Cortex of kidney (tissue), 1 donor: ENCODE results near the gene ATAD3B.
"Not testable (repeated sequence)": the region's sequence is repeated elsewhere in the genome, so short reads cannot be mapped to it uniquely, and the experiment has no call there.

Experiments
- DNase-seq: peaks from one replicate; lab custom pipeline; 2025; lab: John Stamatoyannopoulos, UW

Gene ATAD3B

DNA sequence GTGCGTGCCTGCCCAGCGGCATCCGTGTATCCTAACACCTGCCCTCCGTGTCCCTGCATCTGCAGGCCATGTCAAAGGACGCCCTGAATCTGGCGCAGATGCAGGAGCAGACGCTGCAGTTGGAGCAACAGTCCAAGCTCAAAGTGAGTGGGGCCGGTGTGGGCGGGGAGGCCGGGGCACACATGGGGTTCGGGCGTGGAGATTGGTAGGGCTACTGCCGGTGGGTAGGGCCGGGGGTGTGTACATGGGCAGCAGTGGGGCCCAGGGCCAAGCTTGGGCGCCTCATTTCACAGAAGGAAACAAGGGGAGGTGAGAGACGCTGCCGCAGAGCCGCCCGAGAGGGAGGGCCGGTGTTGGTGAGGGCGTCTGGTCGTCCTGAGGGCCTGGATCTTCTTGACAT, 20.9 kb upstream of the ATAD3B start:
- DNase-seq = not testable (repeated sequence)

DNA sequence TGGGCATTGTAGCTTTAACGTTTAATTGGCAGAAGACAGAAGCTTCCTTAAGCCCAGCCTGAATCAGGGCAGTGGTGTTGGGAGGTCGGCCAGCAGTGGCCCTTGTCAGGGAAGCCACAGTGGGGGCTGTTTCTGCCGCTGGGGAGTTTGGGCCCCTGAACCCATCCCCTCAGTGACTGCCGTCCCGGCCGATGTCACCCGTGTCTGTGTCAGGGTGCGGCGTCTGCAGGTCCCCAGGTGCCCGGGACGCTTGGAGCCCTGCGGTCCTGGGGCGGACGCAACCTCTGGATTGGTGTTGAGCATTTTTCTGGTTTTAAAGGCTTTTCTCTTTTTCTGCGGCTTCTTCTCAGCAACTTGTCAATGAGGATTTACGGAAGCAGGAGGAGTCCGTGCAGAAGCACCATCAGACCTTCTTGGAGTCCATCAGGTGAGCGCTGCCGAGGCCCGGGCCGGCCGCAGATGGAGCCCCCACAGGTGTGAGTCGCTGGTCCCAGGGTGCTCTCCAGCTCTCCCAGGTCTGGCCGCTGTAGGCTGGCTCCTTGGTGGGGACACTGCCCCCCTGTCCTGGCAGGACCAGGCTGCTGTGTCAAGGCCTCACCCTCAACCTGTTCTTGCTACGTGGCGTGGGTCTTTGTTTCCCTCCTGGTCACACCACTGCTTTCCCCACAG, 19.7 kb upstream of the ATAD3B start:
- DNase-seq = no peak

DNA sequence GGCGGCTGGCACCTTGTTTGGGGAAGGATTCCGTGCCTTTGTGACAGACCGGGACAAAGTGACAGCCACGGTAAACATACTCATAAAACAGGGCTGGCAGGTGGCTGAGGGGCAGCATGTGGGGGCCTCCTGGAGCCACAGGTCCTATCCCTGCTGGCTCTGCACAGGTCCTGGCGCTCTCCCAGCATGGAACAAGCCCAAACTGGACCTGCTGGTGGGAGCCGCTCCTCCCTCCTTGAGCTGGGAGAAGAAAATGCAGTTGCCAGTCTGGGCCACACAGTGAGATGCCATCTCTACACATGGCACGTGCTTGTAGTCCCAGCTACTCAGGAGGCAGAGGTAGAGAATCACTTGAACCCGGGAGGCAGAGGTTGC, 19.2 kb upstream of the ATAD3B start:
- DNase-seq = not testable (repeated sequence)

DNA sequence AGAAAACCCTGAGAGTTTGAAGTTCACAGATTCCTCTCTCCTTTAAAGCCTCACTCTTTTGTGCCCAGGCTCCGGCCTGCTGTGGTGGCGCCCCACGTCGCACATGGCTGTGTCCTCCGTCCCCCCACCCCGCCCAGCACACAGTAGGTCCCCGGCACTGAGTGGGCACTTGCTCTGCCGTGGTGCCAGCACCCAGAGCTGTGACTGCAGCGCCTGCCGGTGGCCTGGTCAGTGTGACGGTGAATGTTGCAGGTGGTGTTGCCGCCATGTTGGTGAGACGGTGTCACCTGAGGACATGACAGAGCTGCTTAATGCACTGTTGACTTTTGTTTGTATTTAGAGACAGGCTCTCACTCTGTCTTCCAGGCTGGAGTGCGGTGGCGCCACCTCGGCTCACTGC, 18.7 kb upstream of the ATAD3B start:
- DNase-seq = no peak

DNA sequence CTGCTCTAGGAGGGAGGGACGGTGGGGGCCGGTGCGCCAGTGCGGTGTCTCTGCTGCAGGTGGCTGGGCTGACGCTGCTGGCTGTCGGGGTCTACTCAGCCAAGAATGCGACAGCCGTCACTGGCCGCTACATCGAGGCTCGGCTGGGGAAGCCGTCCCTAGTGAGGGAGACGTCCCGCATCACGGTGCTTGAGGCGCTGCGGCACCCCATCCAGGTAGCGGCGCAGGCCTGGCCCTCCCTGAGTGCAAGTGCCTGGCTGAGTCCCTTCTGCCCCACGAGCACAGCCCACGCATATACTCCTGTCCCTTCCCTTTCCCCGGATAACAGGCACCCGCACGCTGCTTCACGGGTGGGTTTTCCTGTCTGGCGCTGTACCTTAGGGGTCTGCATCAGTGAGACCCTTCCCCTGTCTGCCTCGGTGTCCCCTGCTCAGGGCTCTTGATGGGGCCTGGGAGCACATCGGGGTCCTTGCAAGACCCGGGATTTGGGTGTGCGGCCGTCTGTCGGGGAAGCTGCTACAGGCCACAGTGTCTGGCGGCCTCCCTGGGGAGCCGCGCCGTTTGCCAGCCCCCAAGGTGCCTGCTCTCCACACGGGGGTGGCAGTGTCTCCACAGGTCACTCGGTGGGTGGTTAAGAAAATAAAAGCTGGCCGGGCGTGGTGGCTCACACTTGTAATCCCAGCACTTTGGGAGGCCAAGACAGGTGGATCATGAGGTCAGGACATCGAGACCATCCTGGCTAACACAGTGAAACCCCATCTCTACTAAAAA, 17.1 kb upstream of the ATAD3B start:
- not testable (repeated sequence) for DNase-seq

DNA sequence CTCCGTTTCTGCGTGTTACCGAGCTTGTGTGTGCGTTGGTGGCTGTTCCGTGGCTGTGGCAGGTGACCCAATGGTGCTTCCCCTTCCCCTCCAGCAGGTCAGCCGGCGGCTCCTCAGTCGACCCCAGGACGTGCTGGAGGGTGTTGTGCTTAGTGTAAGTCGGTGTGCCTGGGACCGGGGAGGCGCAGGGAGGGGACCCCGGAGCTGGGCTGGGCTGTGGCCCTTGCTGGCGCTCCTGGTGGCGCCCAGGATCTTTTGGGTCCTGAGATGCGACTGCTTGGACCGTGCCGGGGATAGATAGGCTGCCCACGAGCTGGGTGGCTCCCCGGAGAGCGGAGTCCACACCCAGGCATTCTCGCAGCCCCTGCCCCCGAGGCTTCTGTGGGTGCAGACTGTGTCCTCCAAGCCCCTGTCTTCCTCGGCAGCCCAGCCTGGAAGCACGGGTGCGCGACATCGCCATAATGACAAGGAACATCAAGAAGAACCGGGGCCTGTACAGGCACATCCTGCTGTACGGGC, 16.1 kb upstream of the ATAD3B start:
- no peak for DNase-seq

DNA sequence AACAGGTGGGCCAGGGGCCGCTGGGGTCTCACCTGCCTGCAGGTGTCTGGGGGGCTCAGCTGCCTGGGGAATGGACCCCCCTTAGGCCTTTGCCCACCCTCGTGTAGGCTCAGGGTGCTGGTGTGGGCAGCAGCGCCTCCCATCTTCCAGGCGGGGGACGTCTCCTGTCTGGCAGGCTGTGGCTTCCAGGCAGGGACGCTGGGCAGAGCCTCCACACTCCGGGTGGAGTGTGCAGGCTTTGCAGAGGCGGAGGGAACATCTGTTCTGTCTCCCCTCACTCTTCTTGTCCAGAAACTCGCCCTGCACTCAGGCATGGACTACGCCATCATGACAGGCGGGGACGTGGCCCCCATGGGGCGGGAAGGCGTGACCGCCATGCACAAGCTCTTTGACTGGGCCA, 15.6 kb upstream of the ATAD3B start:
- not testable (repeated sequence) for DNase-seq

DNA sequence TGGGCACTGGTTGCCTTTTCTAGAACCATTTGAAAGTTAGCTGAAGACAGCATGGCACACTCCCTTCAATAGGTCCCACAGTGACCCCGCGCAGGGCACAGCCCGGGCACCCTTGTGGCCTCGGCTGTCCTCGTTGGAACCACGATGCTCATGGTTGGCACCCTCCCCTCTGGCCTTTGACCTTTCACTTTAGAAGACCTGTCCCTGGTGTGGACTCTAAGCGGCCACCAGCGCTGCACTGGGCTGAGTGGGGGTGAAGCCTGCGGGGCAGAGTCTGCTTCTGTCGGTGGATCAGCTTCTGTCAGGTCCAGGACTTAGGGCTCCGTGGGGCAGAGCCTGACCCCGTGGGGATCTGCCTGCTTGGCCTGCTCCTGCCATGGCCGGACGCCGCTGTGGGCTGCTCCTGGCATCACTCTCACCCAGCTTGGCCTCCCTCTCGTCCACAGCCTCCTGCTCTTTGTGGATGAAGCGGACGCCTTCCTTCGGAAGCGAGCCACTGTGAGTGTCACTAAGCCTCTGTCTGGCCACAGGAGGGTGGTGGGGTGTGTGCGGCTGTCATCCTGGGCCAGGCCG, 14.8 kb upstream of the ATAD3B start:
- DNase-seq = not testable (repeated sequence)

DNA sequence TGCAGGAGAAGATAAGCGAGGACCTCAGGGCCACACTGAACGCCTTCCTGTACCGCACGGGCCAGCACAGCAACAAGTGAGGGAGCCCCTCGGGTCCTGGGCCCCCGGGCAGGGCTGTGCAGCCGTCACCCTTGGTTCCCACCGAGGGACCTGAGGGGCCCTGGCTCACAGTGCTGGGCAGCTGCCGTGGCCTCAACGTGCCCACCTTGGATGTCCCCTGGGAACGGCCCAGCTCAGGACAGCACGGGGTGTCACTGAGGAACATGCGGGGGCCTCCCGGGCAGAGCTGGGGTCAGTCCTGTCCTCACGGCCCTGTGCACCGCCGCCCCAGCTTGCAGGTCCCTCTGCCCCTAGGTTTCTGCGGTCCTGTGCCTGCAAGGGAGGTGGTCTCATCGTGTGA, 12.4 kb upstream of the ATAD3B start:
- DNase-seq = not testable (repeated sequence)

DNA sequence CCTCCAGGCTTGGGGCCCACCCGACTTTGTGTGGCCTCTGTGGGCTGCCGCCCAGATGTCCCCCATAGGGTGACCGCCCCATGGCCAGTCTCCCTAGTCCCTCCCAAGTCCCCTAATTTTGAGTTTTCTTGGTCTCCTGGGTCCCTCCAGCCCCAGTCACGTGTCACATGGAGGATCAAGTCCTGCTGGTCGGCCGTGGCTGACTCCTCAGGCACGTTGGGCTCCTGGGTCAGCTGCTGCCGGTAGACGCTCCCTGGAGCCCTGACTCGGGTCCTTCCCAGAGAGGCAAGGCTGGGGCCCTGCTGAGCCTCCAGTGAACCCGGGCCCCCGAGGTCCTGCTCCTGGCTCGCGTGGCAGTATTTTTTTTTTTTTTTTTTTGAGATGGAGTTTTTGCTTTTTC, 11.9 kb upstream of the ATAD3B start:
- DNase-seq = not testable (repeated sequence)

DNA sequence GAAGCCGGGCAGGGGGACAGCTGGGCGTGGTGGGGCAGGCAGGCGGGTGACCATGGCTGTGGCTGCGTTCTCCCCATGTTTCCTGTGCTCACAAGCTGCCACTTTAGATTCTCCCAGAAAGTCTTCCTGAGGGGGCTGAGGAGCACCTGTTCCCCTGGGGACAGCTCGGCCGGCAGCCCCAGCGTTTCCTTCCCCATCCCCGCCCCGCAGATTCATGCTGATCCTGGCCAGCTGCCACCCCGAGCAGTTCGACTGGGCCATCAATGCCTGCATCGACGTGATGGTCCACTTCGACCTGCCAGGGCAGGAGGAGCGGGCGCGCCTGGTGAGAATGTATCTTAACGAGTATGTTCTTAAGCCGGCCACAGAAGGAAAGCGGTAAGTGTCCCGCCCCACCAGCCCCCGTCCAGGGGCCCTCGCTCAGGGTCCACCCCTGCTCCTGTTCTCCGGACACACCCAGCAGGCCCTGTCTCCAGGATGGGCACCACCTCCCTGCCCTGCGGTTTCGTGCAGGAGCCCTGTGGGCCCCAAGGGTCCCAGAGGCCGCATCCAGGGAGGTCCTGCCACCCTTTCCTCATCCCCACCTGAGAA, 10.9 kb upstream of the ATAD3B start:
- no peak for DNase-seq

DNA sequence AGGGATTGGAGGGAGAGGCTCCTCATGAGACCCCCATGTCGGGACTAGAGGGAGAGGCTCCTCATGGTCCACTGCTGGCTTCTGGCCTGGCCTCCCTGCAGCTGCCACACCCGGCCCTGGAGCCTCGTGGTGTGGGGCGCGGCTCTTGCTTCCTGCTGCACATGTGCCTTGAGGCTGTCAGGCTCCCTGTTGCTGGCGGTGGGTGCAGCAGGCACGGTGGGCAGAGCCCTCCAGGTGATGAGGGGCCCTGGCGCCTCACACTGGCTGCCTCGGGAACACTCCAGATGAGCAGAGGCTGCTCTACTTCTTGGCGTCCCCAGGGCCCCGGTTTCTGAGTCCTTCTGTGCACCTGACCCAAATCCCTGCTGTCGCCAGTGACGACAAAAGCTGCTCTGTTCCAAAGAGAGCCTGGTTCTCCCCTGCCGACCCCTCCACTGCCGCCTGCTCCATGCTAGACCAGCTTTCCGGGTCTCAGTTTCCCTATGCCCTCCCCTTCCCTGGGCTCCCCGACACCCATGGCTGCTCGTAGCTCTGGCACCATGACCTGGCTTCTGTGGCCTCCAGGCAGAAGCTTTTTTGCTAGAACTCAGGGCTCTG, 9.7 kb upstream of the ATAD3B start:
- no peak for DNase-seq

DNA sequence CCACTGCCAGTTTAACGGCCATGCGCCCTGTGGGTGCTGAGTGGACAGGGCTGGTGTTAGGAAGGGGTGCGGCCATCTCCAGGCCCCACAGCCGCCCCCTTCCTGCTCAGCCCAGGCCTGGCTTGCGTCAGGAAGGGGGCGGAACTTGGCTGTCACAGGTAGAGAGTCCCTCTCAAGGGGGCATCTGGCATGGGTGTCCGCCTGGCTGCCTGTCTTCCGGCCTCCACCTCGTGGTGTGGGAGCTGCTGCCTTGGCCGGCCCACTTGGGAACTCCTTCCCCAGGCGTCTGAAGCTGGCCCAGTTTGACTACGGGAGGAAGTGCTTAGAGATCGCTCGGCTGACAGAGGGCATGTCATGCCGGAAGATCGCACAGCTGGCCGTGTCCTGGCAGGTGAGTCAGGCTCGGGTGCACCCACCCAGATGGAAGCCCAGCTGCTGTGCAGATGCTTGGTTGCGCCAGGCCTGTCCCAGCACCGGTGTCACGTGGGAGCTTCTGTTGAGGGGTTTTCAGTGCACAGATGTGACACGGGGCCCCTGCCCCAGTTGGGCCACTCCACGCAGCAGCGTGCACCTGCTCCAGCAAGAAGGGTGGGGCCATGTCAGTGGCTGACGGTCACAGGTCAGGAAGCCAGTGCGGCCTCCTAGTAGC, 9.1 kb upstream of the ATAD3B start:
- DNase-seq = no peak

DNA sequence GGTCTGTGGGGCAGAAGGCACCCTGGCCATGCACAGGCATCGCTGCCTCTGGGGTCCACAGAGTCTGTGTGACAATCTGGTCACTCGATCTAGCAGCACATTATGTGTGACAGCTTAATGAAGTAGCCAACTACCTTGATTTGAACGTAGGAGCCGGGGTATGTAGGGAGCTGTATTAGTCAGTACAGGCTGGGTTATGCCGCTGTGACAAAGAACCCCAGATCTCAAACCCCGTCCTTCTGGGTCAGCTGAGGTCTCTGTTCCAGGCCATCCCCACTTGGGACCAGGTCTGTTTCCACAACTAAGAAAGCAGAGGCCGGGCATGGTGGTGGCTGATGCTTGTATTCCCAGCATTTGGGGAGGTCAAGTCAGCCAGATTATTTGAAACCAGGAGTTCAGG, 8.3 kb upstream of the ATAD3B start:
- no peak for DNase-seq

DNA sequence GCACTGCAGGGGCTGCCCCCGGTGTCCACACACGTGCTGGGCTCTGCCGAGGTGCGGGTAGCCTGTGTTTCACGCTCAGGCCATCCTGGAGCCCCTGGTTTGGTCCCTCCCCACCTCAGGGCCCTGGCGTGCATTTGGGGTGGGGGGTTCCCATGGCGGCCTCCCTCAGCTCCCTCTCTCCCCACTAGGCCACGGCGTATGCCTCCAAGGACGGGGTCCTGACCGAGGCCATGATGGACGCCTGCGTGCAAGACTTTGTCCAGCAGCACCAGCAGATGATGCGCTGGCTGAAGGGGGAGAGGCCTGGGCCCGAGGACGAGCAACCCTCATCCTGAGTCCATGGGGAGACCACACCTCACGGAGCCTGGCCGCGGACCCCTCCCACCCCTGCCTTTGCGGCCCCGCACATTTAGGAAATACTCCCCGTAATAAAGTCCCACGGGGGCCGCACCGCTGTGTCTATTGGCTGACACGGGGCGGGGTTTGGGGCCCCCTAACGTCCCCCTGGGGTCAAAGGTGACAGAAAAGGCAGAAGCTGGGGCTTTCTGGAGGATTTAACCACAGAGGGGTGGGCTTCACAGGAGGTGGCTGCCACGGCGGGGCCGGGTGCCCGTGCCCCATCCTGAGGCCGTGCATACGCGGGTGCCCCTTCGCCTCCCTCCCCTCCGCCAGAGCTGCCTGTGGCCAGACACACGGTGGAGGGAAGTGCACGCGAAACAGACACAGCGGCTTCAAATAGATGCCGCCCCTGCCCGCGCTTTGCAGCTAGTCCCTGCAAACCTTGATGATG, 3.2 kb upstream of the ATAD3B start:
- not testable (repeated sequence) for DNase-seq

DNA sequence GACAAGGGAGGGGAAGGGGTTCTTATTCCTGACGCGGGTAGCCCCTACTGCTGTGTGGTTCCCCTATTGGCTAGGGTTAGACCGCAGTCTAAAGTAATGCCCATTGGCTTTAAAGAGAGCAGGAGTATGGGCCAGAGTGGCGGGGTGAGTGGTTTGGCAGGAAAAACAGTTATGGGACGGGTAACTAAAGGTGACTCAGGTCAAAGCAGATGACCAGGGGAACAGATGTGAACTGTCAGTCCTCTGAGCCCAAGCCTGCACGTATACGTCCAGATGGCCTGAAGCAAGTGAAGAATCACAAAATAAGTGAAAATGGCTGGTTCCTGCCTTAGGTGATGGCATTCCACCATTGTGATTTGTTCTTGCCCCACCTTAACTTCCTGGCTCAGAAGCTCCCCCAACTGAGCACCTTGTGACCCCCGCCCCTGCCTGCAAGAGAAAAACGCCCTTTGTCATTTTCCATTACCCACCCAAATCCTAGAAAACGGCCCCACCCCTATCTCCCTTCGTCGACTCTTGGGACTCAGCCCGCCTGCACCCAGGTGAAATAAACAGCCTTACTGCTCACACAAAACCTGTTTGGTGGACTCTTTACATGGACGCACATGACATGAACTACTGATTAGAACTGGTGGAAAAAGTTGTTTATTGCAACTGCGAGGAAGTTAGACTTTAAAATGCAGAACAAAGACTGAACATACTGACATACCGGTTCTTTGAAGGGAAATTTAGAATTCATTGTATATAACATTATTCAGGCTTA, 758 bp upstream of the ATAD3B start:
- no peak for DNase-seq

DNA sequence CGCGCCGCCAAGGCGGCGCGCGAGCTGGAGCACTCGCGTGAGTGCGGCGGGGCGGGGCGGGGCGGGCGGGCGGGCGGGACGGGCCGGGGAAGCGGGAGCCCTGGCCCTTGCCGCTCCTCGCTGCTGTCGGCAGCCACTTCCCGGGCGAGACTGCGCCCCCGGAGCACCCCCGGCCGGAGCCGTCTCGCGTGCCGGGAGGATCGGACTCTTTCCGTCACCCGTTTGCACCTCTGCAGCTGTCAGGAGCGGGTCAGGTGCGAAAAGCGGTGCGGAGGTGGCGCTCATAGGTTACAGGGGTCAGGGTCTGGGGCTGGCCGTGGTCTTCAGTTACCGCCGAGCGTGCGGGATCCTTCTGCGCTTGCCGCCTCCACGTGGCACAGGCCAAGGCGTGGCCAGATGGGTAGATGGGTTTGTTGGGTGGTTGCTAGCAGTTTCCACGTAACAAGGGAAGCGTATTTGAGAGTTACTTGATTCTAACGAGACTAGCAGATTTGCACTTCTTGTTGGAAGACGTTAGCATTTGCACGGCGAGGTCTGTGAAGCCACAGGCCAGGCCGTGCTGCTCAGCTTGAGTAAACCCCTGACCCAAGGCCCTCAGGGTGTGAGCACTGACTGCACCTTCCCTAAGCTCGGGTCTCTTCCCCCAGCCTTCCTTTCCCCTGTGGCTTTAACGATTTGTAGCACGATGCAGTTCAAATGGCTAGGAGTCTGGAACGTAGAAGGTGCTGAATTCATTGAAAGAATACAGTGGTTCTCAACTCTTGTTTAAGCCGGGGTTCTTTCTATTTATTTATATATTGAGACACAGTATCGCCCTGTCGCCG, 700 bp downstream of the ATAD3B start:
- DNase-seq = not testable (repeated sequence)

DNA sequence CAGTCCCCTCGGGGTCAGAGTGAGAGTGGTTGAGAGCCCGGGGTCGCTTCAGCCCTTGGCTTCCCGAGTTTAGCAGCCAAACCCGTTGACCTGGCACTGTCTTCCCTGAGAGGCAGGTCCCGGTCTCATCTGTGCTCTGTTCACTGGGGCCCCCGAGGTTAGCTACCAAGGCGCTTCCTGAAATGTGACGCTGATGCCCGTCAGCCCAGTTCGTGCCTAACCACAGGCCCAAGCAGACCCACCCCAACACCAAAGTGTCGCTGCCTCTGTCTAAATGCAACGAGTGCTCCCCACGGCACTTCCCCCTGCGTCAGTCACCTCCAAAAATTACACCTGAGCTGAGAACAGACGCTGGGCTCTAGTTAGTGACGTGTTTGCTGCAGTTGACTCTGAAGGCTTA, 4.4 kb downstream of the ATAD3B start:
- DNase-seq = not testable (repeated sequence)

DNA sequence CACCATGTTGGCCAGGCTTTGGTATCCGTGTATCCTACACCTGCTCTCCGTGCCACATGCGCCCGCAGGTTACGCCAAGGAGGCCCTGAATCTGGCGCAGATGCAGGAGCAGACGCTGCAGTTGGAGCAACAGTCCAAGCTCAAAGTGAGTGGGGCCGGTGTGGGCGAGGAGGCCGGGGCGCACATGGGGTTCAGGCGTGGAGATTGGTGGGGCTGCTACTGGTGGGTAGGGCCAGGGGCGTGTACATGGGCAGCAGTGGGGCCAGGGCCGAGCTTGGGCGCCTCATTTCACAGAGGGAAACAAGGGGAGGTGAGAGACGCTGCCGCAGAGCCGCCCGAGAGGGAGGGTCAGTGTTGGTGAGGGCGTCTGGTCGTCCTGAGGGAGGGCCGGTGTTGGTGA, 5.6 kb downstream of the ATAD3B start:
- DNase-seq = no peak
